NCI-H1092 treated with DMSO at 0.1 percent for 48 hours (cell line): Measurements from ENCODE around the gene POGLUT2.

Experiments used
- DNase-seq: peaks from one replicate; lab custom pipeline; 2025; lab: John Stamatoyannopoulos, UW

The POGLUT2 gene

GRCh38 chr13:102768909-102769308 is 29.9 kb downstream of the POGLUT2 start:
- DNase-seq: no peak

- no peak for DNase-seq
Measured at GRCh38 chr13:102763741-102764140, 35.0 kb downstream of the POGLUT2 start.

GRCh38 chr13:102761071-102761470 is 37.7 kb downstream of the POGLUT2 start:
- DNase-seq: no peak

- DNase-seq: no peak
Measured at GRCh38 chr13:102758842-102759241, 39.9 kb downstream of the POGLUT2 start.

GRCh38 chr13:102757006-102757405 is 41.8 kb downstream of the POGLUT2 start:
- no peak for DNase-seq

- no peak for DNase-seq
Measured at GRCh38 chr13:102751886-102752285, 46.9 kb downstream of the POGLUT2 start.

GRCh38 chr13:102742506-102742905 is 56.3 kb downstream of the POGLUT2 start:
- no peak for DNase-seq

GRCh38 chr13:102742101-102742500 is 56.7 kb downstream of the POGLUT2 start:
- DNase-seq: no peak
